Stimulated activated CD4-positive, alpha-beta T cell treated with anti-CD3 and anti-CD28 coated beads, Interleukin-15, amount 100 ng/mL, for 1 hour (primary cell): ENCODE data around the gene PNPLA1.

Experiments
- DNase-seq, 2 donors: peaks; one replicate each; pipeline ENCODE4 v3.0.0-alpha.2; 2020; ENCODE audit warnings: low read depth in 1 of 2, low spot score in 1 of 2

Gene PNPLA1

GRCh38 chr6:36246506-36247268 is 23.2 kb upstream of the PNPLA1 start:
- DNase-seq, result no peak

GRCh38 chr6:36247693-36248092 is 22.2 kb upstream of the PNPLA1 start:
- no peak for DNase-seq

- no peak for DNase-seq
Observed at GRCh38 chr6:36248980-36249379, 20.9 kb upstream of the PNPLA1 start.

- no peak for DNase-seq
Observed at GRCh38 chr6:36249536-36249935, 20.3 kb upstream of the PNPLA1 start.

- DNase-seq, result no peak
Observed at GRCh38 chr6:36252005-36252404, 17.9 kb upstream of the PNPLA1 start.

- DNase-seq, result no peak
Observed at GRCh38 chr6:36263390-36264000, 6.4 kb upstream of the PNPLA1 start.

GRCh38 chr6:36265744-36266143 is 4.1 kb upstream of the PNPLA1 start:
- no peak for DNase-seq

GRCh38 chr6:36266913-36267644 is 2.8 kb upstream of the PNPLA1 start:
- DNase-seq, result no peak

- DNase-seq, result no peak
Observed at GRCh38 chr6:36267731-36268477, 2.0 kb upstream of the PNPLA1 start.

- no peak for DNase-seq
Observed at GRCh38 chr6:36268478-36269275, 1.2 kb upstream of the PNPLA1 start.

- no peak for DNase-seq
Observed at GRCh38 chr6:36272234-36272633, 2.4 kb downstream of the PNPLA1 start.

- DNase-seq, result no peak
Observed at GRCh38 chr6:36273067-36273466, 3.2 kb downstream of the PNPLA1 start.

GRCh38 chr6:36273802-36274514 is 4.1 kb downstream of the PNPLA1 start:
- DNase-seq, result no peak

GRCh38 chr6:36276581-36277536 is 7.0 kb downstream of the PNPLA1 start:
- no peak for DNase-seq

- DNase-seq, result no peak
Observed at GRCh38 chr6:36277946-36278470, 8.1 kb downstream of the PNPLA1 start.

- no peak for DNase-seq
Observed at GRCh38 chr6:36280467-36280866, 10.6 kb downstream of the PNPLA1 start.

- DNase-seq, result no peak
Observed at GRCh38 chr6:36280983-36281382, 11.1 kb downstream of the PNPLA1 start.

GRCh38 chr6:36283608-36284007 is 13.7 kb downstream of the PNPLA1 start:
- DNase-seq, result no peak

GRCh38 chr6:36284359-36284758 is 14.5 kb downstream of the PNPLA1 start:
- DNase-seq, result no peak
